ENCODE measurements around the gene ZBED4. TPM values are rescaled to one million over a fixed set of nuclear protein-coding genes. Genes with fewer than 3 reads are reported as not detected.

The ZBED4 gene, protein sequence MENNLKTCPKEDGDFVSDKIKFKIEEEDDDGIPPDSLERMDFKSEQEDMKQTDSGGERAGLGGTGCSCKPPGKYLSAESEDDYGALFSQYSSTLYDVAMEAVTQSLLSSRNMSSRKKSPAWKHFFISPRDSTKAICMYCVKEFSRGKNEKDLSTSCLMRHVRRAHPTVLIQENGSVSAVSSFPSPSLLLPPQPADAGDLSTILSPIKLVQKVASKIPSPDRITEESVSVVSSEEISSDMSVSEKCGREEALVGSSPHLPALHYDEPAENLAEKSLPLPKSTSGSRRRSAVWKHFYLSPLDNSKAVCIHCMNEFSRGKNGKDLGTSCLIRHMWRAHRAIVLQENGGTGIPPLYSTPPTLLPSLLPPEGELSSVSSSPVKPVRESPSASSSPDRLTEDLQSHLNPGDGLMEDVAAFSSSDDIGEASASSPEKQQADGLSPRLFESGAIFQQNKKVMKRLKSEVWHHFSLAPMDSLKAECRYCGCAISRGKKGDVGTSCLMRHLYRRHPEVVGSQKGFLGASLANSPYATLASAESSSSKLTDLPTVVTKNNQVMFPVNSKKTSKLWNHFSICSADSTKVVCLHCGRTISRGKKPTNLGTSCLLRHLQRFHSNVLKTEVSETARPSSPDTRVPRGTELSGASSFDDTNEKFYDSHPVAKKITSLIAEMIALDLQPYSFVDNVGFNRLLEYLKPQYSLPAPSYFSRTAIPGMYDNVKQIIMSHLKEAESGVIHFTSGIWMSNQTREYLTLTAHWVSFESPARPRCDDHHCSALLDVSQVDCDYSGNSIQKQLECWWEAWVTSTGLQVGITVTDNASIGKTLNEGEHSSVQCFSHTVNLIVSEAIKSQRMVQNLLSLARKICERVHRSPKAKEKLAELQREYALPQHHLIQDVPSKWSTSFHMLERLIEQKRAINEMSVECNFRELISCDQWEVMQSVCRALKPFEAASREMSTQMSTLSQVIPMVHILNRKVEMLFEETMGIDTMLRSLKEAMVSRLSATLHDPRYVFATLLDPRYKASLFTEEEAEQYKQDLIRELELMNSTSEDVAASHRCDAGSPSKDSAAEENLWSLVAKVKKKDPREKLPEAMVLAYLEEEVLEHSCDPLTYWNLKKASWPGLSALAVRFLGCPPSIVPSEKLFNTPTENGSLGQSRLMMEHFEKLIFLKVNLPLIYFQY
- total RNA-seq (6.3 and 6.4 TPM in 2 replicates), polyA plus RNA-seq (3.5 and 4.8 TPM in 2 replicates), polyA minus RNA-seq (ENCODE audit: low replicate concordance) (13.3 and 15.9 TPM in 2 replicates)
- 6.2 and 6.4 TPM in 2 replicates for polyA plus RNA-seq (2012)

DNA sequence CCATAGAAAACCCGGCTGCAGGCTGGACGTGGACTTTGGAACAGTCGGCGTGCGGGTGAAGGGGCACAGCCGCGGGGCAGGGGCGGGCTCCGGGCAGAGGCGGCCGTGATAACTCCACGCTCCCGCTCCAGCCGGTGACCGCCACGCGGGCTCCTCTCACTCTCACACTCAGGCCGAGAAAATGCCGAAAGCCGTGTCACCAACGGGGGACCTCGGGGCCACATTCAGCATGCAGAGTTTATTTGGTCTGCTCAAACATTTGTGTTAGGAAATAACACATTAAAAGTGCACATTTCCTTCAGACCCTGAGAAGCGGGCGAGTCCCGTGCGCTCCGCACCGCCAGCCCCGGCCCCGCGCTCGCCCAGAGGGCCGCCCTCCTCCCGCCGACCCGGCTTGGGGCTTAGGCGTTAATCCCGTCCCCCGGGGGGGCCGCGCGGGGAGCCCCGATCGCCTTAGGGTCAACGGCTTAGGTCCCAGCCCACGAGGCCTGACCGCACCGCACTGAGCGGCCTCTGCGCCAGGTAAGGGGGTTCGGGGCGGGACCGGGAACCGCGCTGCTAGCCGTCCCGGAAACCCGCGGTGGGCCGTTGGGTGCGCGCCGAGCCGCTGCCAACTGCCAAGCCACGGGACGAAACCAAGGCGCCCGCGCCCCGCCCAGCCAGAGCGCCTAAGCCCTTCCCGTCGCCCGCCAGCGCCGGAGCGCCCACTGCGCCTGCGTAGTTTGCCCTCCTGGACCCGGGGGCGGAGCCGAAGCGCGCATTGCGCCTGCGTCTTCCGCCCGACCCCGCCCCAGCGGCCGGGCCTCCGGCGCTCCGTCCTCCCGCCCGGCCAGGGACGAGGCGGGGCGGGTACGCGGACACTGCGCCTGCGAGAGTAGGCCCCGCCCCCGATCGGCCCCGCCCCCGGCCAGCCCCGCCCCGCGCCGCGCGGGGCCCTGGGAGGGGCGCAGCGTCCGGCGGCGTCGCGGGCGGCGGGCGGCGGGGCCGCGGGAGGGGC, at the start of gene ZBED4:
TSS of gene ZBED4 (plus strand) at position 947 of the 997 bp plus-strand sequence. CDS start 29,819 bp downstream, outside the sequence.
- Histone ChIP-seq H3K4me2 (ENCODE audit: extremely low read depth, insufficient read depth, low read length) (peak within 1 kb of the TSS; percentile 93), H2AFZ (ENCODE audit: low read length) (peak within 1 kb of the TSS; percentile 83)
- DNase-seq (ENCODE audit: low read depth in 2 of 2), result peak; percentile 89 to 95

DNA sequence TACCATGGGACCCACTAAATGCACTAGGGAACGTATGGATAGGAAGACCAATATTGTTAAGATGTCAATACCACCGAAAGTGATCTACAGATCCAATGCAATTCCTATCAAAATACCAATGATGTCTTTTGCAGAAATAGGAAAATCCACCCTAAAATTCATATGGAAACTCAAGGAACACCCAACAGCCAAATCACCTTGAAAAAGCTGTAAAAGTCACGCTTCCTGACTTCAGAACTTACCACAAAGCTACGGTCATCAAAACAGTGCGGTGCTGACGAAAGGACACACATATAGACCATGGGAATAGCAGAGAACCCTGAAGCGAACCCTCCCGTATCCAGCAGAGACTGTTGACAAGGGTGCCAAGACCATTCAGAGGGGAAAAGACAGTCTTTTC, 46.5 kb upstream of the ZBED4 start:
- Histone ChIP-seq H3K27me3 (ENCODE audit: control insufficient read depth, insufficient read depth, low read length) (no peaks in the 10 kb centered on the region), H2AFZ (ENCODE audit: low read length) (no peak overlapping the region), H3K4me2 (ENCODE audit: extremely low read depth, insufficient read depth, low read length) (no peak overlapping the region), H3K27ac (ENCODE audit: insufficient read depth, low read length) (no peak overlapping the region), H4K20me1 (ENCODE audit: control insufficient read depth, extremely low read depth, insufficient read depth, low read length) (no peaks in the 10 kb centered on the region), H3K79me2 (ENCODE audit: control insufficient read depth, insufficient read depth, low read length) (peaks cover 90% of the 10 kb centered on the region), H3K36me3 (ENCODE audit: control insufficient read depth, insufficient read depth, low read length) (peaks cover 14% of the 10 kb centered on the region), H3K9ac (ENCODE audit: insufficient read depth, low read length) (no peak overlapping the region), H3K4me1 (ENCODE audit: control insufficient read depth, extremely low read depth, insufficient read depth, low read length) (no peaks in the 10 kb centered on the region), H3K4me3 (replicated peaks in 1 of 4; ENCODE audit: control extremely low read depth in 1 of 4, insufficient read depth in 1 of 4, low read depth in 3 of 4, low read length in 4 of 4) (no peak overlapping the region), H3K9me3 (ENCODE audit: control insufficient read depth, insufficient read depth, low read depth, low read length) (no peaks in the 10 kb centered on the region)
- no peak for DNase-seq (ENCODE audit: low read depth in 2 of 2)
- TF ChIP-seq EZH2 (IDR thresholded peaks at IDR 0.05; ENCODE audit: low read length, missing control alignments), result no peak
- TF ChIP-seq, protein P1, sequence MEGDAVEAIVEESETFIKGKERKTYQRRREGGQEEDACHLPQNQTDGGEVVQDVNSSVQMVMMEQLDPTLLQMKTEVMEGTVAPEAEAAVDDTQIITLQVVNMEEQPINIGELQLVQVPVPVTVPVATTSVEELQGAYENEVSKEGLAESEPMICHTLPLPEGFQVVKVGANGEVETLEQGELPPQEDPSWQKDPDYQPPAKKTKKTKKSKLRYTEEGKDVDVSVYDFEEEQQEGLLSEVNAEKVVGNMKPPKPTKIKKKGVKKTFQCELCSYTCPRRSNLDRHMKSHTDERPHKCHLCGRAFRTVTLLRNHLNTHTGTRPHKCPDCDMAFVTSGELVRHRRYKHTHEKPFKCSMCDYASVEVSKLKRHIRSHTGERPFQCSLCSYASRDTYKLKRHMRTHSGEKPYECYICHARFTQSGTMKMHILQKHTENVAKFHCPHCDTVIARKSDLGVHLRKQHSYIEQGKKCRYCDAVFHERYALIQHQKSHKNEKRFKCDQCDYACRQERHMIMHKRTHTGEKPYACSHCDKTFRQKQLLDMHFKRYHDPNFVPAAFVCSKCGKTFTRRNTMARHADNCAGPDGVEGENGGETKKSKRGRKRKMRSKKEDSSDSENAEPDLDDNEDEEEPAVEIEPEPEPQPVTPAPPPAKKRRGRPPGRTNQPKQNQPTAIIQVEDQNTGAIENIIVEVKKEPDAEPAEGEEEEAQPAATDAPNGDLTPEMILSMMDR (conservative IDR thresholded peaks at IDR 0.05 in 1 of 2, IDR thresholded peaks at IDR 0.05 in 1 of 2; ENCODE audit: low read depth in 1 of 2, low read length in 2 of 2), result no peak

More for the DNA sequence above, at the start of gene ZBED4:
- peak within 1 kb of the TSS; percentile 77 for H3K27ac ChIP-seq (ENCODE audit: insufficient read depth, low read length)
- peaks cover 5% of the 10 kb centered on the region for H3K4me1 ChIP-seq (ENCODE audit: control insufficient read depth, extremely low read depth, insufficient read depth, low read length)
- H3K9me3 ChIP-seq (ENCODE audit: control insufficient read depth, insufficient read depth, low read depth, low read length), result no peaks in the 10 kb centered on the region
- no peak for TF ChIP-seq EZH2 (IDR thresholded peaks at IDR 0.05; ENCODE audit: low read length, missing control alignments)
- TF ChIP-seq, protein P1 (conservative IDR thresholded peaks at IDR 0.05 in 1 of 2, IDR thresholded peaks at IDR 0.05 in 1 of 2; ENCODE audit: low read depth in 1 of 2, low read length in 2 of 2), result no peak
- peak within 1 kb of the TSS; percentile 64 to 81 (median 79) for H3K4me3 ChIP-seq (replicated peaks in 1 of 4; ENCODE audit: control extremely low read depth in 1 of 4, insufficient read depth in 1 of 4, low read depth in 3 of 4, low read length in 4 of 4)
- H3K79me2 ChIP-seq (ENCODE audit: control insufficient read depth, insufficient read depth, low read length), result peaks cover 39% of the 10 kb centered on the region
- H4K20me1 ChIP-seq (ENCODE audit: control insufficient read depth, extremely low read depth, insufficient read depth, low read length), result no peaks in the 10 kb centered on the region
- peak within 1 kb of the TSS; percentile 79 for H3K9ac ChIP-seq (ENCODE audit: insufficient read depth, low read length)
- no peaks in the 10 kb centered on the region for H3K36me3 ChIP-seq (ENCODE audit: control insufficient read depth, insufficient read depth, low read length)
- peaks cover 25% of the 10 kb centered on the region for H3K27me3 ChIP-seq (ENCODE audit: control insufficient read depth, insufficient read depth, low read length)

All from fibroblast of lung (primary cell).